ENCODE results near the gene CYP4F22. TPM values are rescaled to one million over a fixed set of nuclear protein-coding genes. Genes with fewer than 3 reads are reported as not detected.
"Not testable (repeated sequence)": the region's sequence is repeated elsewhere in the genome, so short reads cannot be mapped to it uniquely, and the experiment has no call there.

Gene CYP4F22
- total RNA-seq, 6 donors from 2014 or later: 0.11 to 3.1 (median 0.20) TPM; not detected in 1

DNA sequence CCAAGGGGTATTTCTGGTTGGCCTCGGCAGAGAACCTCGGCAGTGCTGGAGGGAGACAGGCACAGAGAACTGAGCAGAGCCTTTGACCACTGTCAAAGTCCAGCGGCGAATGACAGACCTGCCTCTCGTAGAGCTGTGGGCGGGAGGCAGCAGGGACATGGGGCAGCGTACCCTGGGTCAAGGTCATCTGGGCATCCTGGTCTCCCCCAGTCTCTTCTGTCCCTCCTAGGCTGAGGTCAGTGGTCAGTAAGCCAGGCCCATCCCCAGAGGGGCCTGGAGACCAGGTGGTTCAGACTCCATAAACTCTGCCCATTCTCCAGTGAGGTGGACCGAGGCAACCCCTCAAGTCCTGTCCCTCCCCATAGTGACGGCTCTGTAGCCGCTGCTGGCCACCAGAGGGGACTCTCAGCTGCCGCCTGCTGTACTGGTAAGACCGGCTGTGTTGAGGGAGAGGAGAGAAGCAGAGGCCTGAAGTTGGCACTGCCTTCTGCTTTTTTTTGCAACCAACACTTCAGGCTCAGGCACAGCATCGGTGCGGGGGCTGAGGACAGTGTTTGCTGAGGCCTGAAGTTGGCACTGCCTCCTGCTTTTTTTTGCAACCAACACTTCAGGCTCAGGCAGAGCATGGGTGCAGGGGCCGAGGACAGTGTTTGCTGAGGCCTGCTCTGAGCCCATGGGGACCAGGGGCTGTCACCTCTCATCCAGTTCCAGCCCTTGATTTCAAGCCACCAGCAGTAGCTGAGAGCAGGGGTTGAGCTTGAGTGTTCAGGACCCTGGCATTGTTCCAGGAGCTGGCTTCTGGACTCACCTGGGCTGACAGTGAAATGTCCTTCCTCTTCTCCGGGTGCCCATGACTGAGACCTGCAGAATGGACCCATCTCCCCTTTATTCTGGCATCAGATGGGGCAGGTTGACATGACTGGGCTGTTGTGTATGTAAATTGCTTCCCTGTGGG lies 28.7 kb upstream of the CYP4F22 start, which contains the start of gene PGLYRP2:
TSS of gene PGLYRP2 (minus strand) at position 111 of the 955 bp plus-strand sequence. CDS start 130 bp downstream, outside the sequence.
- Histone ChIP-seq H3K4me3 (no peak within 1 kb of the TSS), H3K36me3 (no peaks in the 10 kb centered on the region), H3K27me3 (no peaks in the 10 kb centered on the region), H3K4me1 (no peaks in the 10 kb centered on the region), H3K9me3 (no peaks in the 10 kb centered on the region), H3K27ac (peak within 1 kb of the TSS in 1 of 4 donors; percentile 16)
- DNase-seq (peak in 1 of 2 donors; percentile 78), ATAC-seq (ENCODE audit: low FRiP score in 2 of 2) (peak; percentile 63 to 75)
- WGBS, 2 donors: 56 to 65% methylated on average over 4 to 16 of the region's 16 CpGs
- TF ChIP-seq EP300 (IDR thresholded peaks at IDR 0.05): no peak
- TF ChIP-seq CTCF (IDR thresholded peaks at IDR 0.05): peak in 5 of 6 experiments; percentile 6 to 47 (median 29)

GRCh38 chr19:15480996-15481395 lies 27.3 kb upstream of the CYP4F22 start:
- H3K27me3 ChIP-seq; H3K36me3 ChIP-seq; DNase-seq; H3K4me3 ChIP-seq; ATAC-seq (ENCODE audit: low FRiP score in 2 of 2); H3K9me3 ChIP-seq; H3K4me1 ChIP-seq; H3K27ac ChIP-seq: not testable (repeated sequence)
- 85 to 99% methylated on average over 7 of the region's 7 CpGs for WGBS, 2 donors

DNA sequence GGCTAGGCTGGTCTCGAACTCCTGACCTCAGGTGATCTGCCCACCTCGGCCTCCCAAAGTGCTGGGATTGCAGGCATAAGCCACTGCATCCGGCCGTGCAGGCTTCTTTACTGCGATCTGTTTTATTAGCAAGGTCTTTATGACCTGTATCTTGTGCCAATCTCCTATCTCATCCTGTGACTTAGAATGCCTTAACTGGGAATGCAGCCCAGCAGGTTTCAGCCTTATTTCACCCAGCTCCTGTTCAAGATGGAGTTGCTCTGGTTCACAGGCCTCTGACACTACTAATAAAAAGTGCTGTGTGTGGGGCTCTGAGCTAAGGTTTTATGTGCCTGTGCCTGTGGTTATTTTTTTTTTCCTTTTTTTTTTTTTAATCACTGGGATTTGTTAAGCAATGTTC lies 22.6 kb upstream of the CYP4F22 start:
- H3K4me3 ChIP-seq; H3K9me3 ChIP-seq; H3K36me3 ChIP-seq; H3K27ac ChIP-seq; H3K4me1 ChIP-seq; ATAC-seq (ENCODE audit: low FRiP score in 2 of 2); DNase-seq; H3K27me3 ChIP-seq: not testable (repeated sequence)
- 89 to 96% methylated on average over 5 of the region's 5 CpGs for WGBS, 2 donors

GRCh38 chr19:15487038-15487437 lies 21.3 kb upstream of the CYP4F22 start:
- TF ChIP-seq CTCF (IDR thresholded peaks at IDR 0.05) (no peak), EP300 (IDR thresholded peaks at IDR 0.05) (no peak), POLR2A (IDR thresholded peaks at IDR 0.05) (no peak), POLR2AphosphoS5 (IDR thresholded peaks at IDR 0.05) (no peak)
- Histone ChIP-seq H3K9me3 (no peaks in the 10 kb centered on the region), H3K4me3 (no peak overlapping the region), H3K36me3 (no peaks in the 10 kb centered on the region), H3K27ac (no peak overlapping the region), H3K27me3 (no peaks in the 10 kb centered on the region), H3K4me1 (no peaks in the 10 kb centered on the region)
- DNase-seq (no peak), ATAC-seq (ENCODE audit: low FRiP score in 2 of 2) (no peak)
- 86 to 88% methylated on average over 4 of the region's 4 CpGs for WGBS, 2 donors

GRCh38 chr19:15488489-15489226 lies 19.7 kb upstream of the CYP4F22 start:
- no peaks in the 10 kb centered on the region for H3K9me3 ChIP-seq
- TF ChIP-seq POLR2AphosphoS5 (IDR thresholded peaks at IDR 0.05) (no peak), EP300 (IDR thresholded peaks at IDR 0.05) (no peak)
- 56 to 65% methylated on average over 11 to 13 of the region's 13 CpGs for WGBS, 2 donors
- H3K4me3 ChIP-seq: no peak overlapping the region
- no peaks in the 10 kb centered on the region for H3K36me3 ChIP-seq
- DNase-seq (peak in 1 of 2 donors; percentile 50), ATAC-seq (ENCODE audit: low FRiP score in 2 of 2) (peak in 1 of 2 donors; percentile 35)
- H3K4me1 ChIP-seq: no peaks in the 10 kb centered on the region
- H3K27me3 ChIP-seq: no peaks in the 10 kb centered on the region
- H3K27ac ChIP-seq: no peak overlapping the region

DNA sequence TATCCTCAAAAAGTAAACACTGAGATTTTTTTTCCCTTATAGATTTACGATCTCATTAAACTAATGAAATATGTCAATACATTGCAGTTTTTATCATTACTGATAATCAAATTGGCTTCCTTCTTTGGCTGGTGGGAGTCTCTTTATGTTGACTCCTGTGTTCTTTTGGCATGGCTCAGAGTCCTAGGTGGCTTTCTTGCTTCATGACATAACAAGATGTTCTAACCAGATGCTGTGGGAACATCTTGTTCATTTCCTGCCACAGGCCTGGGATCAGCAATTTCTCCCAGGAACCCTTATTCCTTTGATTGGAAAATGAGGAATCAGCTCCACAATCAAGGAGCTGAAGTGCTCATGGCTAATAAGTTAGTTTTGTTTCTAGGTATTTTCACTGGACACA lies 13.2 kb upstream of the CYP4F22 start:
- H3K4me3 ChIP-seq: no peak overlapping the region
- DNase-seq (no peak), ATAC-seq (ENCODE audit: low FRiP score in 2 of 2) (no peak)
- 86 to 91% methylated on average over 1 of the region's 1 CpG for WGBS, 2 donors
- TF ChIP-seq POLR2A (IDR thresholded peaks at IDR 0.05) (no peak), POLR2AphosphoS5 (IDR thresholded peaks at IDR 0.05) (no peak), CTCF (IDR thresholded peaks at IDR 0.05) (no peak), EP300 (IDR thresholded peaks at IDR 0.05) (no peak)
- no peaks in the 10 kb centered on the region for H3K36me3 ChIP-seq
- no peaks in the 10 kb centered on the region for H3K4me1 ChIP-seq
- H3K27ac ChIP-seq: peak overlapping the region in 1 of 4 donors; percentile 43
- no peaks in the 10 kb centered on the region for H3K9me3 ChIP-seq
- no peaks in the 10 kb centered on the region for H3K27me3 ChIP-seq
